ENCODE measurements around the gene SETBP1.

GRCh38 chr18:44912740-44913478, 232.2 kb downstream of the SETBP1 start:
- TF ChIP-seq ZNF416 (tag by site-specific recombination; IDR thresholded peaks at IDR 0.05) (no peak), ZNF133 (tag by site-specific recombination; IDR thresholded peaks at IDR 0.05) (no peak), CTCF (tag by site-specific recombination; IDR thresholded peaks at IDR 0.05) (no peak), ZFP3 (tag by site-specific recombination; IDR thresholded peaks at IDR 0.05; ENCODE audit: low read depth) (no peak), ZNF302 (tag by site-specific recombination; IDR thresholded peaks at IDR 0.05; ENCODE audit: low read depth) (no peak), ZNF175 (tag by site-specific recombination; IDR thresholded peaks at IDR 0.05) (no peak), ZNF37A (tag by site-specific recombination; IDR thresholded peaks at IDR 0.05) (no peak), ZEB2 (tag by site-specific recombination; IDR thresholded peaks at IDR 0.05) (no peak)
